Dendritic cell treated with granulocyte-macrophage colony-stimulating factor and Interleukin-4, amounts not matched to agents 40 ng/mL and 50 ng/mL, for 4 days (primary cell): ENCODE measurements around the gene ATG4B.

Experiments
- H3K27ac Mint-ChIP-seq: one replicate; pipeline ENCODE4 v1.8.0; 2022; ENCODE audit warnings: mild to moderate bottlenecking, mixed read lengths
- H3K27me3 Mint-ChIP-seq: one replicate; pipeline ENCODE4 v1.8.0; 2022; ENCODE audit warnings: mild to moderate bottlenecking, mixed read lengths
- H3K36me3 Mint-ChIP-seq: one replicate; pipeline ENCODE4 v1.8.0; 2022; ENCODE audit warnings: low read depth, mixed read lengths
- H3K4me1 Mint-ChIP-seq: one replicate; pipeline ENCODE4 v1.8.0; 2022; ENCODE audit warnings: low read depth, mixed read lengths
- H3K4me3 Mint-ChIP-seq: one replicate; pipeline ENCODE4 v1.8.0; 2022; ENCODE audit warnings: mild to moderate bottlenecking, moderate library complexity, mixed read lengths
- H3K9me3 Mint-ChIP-seq: one replicate; pipeline ENCODE4 v1.8.0; 2022; ENCODE audit warnings: mixed read lengths
- intact Hi-C: fragments of 100-400 bp; cut with micrococcal nuclease; formaldehyde crosslinking; loops from one replicate; pipeline ENCODE4 v1.15.0; 2022

ATG4B gene

DNA sequence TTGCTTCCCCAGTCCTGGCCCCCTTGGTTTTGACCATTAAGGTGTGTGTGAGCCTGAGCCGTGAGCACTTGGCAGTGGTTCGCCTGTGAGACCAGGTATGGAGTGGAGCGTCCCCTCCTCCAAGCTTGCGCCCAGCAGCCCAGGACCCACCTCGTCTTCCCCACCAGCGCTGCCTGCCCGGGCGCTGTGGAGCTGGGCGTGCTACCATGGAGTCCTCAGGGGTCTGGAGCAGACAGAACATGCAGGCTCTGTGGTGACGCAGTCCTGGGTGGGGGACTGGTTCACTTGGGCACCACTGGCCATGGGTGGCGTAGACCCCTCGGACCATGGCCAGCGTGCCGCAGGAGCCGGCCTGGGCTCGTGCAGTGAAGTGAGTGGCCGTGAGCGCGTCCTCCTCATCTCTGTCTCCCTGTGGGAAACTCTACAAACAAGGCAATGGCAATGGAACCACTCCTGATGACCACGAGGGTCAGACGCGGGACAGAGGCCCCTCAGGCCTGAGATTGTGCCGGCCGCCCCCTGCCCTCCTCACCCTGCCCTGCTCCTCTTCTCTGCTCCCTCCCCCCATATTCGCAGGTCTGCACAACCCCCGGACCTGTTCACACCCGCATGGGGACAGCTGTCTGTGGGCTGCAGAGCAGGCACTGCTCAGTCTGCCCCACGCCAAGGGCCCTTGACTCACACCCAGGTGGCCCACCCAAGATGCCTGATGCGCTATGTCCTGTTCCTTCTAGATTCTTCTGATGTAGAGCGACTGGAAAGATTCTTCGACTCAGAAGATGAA lies 34.2 kb downstream of the ATG4B start:
- no peak overlapping the region for H3K4me3 Mint-ChIP-seq
- no peak overlapping the region for H3K27ac Mint-ChIP-seq
- peaks cover 6% of the 10 kb centered on the region for H3K4me1 Mint-ChIP-seq
- peaks cover 99% of the 10 kb centered on the region for H3K36me3 Mint-ChIP-seq
- H3K27me3 Mint-ChIP-seq: no peaks in the 10 kb centered on the region
- no peaks in the 10 kb centered on the region for H3K9me3 Mint-ChIP-seq
- intact Hi-C loops: no loop called here

DNA sequence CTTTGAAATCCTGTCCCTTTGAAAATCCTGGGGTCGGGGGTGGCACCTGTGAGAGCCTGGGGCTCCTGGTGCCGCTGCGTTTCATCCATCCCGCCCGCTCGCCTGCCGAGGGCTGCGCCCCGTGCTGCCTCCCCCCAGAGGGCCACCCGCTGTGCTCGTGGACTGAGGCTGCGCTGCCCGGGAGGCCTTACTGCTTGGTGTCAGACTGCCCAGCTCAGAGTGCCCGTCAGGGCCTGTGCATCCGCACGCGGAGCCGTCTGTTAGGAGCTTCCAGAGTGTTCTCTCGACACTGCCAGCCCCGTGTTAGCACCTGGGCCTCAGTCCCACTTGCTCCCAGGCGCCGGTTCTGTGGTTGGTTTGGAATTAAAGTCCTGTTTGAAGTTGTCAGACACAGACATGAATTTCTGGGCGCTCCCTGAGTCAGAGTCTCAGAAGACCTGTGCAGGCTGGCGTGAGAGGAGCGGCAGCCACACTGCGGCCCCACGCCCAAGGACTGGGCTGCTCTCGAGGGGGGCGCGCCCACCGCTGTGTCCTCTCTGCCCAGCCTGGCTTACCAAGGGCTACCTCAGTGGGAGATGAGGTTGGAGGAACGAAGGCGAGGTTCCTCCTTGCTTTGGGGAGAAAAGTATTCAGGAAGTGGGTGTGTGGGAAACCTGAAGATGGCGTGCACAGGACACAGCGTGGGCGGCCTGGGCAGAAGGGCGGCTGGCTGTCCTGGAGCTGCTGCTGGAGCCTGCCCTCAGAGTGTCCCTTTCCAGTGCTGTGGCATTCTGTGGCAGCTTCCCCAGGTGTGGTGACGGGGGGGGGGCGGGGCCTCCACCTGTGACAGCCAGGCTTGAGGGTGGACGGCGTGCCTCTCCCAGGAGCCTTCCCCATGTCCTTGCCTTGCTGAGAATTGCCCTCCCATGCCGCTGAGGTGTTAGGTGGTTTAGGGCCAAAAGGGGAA lies 35.0 kb downstream of the ATG4B start:
- intact Hi-C loops: no loop called here
- H3K4me1 Mint-ChIP-seq: peaks cover 6% of the 10 kb centered on the region
- H3K4me3 Mint-ChIP-seq: no peak overlapping the region
- no peaks in the 10 kb centered on the region for H3K9me3 Mint-ChIP-seq
- peaks cover 99% of the 10 kb centered on the region for H3K36me3 Mint-ChIP-seq
- no peaks in the 10 kb centered on the region for H3K27me3 Mint-ChIP-seq
- H3K27ac Mint-ChIP-seq: no peak overlapping the region

DNA sequence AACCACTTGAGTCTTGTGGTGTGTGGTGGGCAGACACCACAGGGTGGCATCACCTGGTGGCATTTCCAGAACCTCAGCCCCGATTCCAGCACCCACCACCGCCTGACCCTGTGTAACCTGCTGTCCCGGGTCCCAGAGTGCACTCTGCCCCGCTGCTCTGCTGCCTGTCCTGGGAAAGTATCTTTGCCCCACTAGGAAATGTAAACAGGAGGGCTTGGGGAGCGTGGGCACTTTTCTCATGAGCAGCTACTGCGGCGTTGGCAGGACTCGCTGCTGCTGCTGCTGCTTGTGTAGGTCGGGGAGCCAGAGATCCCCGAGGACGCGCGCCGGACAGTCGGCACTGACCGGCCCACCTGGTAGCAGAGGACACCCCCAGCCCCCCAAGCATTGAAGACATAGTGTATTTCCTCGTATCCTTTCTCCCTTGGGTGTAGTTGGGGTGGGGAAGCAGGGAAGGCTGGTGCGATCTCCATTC lies 35.7 kb downstream of the ATG4B start:
- no peak overlapping the region for H3K27ac Mint-ChIP-seq
- H3K4me1 Mint-ChIP-seq: peaks cover 6% of the 10 kb centered on the region
- H3K36me3 Mint-ChIP-seq: peaks cover 99% of the 10 kb centered on the region
- H3K27me3 Mint-ChIP-seq: no peaks in the 10 kb centered on the region
- H3K4me3 Mint-ChIP-seq: no peak overlapping the region
- intact Hi-C loops: no loop called here
- H3K9me3 Mint-ChIP-seq: no peaks in the 10 kb centered on the region

DNA sequence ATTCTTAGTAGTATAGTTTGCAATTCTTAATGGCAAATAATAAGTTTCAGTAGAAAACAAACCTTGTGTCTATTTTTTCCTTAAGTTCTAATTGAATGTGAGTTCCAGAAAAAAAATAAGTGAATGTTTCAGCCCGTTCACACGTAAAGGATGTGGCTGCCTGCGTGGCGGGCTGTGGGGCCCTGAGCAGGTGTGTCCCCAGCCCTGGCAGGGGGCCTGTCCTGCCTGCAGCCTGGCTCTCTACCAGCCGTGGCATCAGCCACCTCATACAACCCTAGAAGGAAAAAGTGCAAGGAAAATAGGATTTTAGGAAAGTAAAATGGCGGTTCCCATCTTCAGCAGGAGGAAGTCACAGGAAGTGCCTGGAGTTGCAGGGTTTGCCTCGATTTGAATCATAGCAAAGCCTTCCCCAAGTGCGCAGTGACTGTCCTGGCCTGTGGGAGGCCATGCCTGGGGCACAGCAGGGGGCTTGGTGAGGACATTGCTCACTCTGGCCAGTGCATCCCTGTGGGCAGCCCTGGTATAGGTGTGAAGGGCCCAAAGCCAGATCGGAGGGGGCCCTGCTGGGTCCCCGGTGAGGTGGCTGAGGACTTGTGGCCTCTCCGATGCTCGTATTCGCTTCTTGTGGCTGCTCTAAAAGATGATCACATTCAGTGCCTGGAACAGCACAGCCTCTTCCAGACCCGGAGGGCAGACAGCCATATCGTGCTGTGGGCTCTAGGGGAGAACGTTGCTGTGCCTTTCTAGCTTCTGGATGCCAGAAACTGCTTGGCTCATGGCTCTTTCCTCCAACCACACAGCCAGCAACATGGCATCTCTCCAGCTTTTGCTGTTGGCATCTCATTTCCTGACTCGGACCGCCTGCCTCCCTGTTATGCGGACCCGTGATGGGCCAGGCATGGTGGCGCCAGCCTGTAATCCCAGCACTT lies 36.6 kb downstream of the ATG4B start:
- Mint-ChIP-seq H3K27ac (no peak overlapping the region), H3K4me3 (no peak overlapping the region), H3K27me3 (no peaks in the 10 kb centered on the region), H3K36me3 (peaks cover 99% of the 10 kb centered on the region), H3K9me3 (no peaks in the 10 kb centered on the region), H3K4me1 (peaks cover 6% of the 10 kb centered on the region)
- intact Hi-C loops: no loop called here

DNA sequence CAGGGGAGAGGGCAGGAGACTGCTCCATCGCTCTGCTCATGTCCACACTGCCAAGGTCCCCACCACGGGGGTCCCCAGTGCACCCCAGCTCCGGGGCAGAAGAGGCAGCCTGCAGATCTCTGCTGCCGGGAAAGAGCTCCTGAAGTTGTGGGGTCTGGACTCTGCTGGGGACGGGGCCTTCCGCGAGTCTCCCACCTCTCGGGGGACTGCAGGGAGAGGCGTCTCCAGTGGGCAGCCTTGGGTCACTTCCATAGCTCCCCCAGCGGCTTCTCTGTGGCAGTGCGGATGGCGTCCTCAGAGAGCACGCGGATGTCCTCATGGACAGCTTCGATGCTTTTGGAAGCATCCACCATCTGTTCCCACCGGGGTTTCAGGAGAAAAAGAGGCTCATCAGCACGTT lies 38.4 kb downstream of the ATG4B start:
- no peak overlapping the region for H3K4me3 Mint-ChIP-seq
- intact Hi-C loops: no loop called here

DNA sequence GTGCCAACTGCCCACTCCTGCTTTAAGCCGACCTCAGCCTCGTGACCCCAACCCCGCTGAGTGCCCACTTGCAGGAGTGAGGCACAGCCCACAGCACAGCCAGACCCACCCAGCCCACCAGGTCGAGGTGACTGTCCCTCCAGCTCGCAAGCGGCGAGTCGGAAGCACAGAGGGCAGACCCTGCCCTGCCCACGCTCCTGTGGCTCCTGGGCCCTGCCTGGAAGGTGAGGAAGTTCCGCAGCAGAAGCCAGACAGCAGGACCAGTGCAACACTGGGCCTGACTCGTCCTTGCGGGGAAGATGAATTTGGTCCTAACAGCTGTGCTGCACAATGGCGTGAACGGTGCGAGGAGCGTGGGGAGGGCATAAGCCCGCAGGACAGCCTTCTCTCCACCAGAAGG lies 39.2 kb downstream of the ATG4B start:
- no peak overlapping the region for H3K27ac Mint-ChIP-seq
- no peak overlapping the region for H3K4me3 Mint-ChIP-seq
- peaks cover 12% of the 10 kb centered on the region for H3K4me1 Mint-ChIP-seq
- peaks cover 99% of the 10 kb centered on the region for H3K36me3 Mint-ChIP-seq
- no peaks in the 10 kb centered on the region for H3K27me3 Mint-ChIP-seq
- intact Hi-C loops: no loop called here
- H3K9me3 Mint-ChIP-seq: no peaks in the 10 kb centered on the region

More for the DNA sequence above, 38.4 kb downstream of the ATG4B start:
- Mint-ChIP-seq H3K27me3 (no peaks in the 10 kb centered on the region), H3K36me3 (peaks cover 99% of the 10 kb centered on the region), H3K27ac (no peak overlapping the region), H3K9me3 (no peaks in the 10 kb centered on the region), H3K4me1 (peaks cover 11% of the 10 kb centered on the region)

DNA sequence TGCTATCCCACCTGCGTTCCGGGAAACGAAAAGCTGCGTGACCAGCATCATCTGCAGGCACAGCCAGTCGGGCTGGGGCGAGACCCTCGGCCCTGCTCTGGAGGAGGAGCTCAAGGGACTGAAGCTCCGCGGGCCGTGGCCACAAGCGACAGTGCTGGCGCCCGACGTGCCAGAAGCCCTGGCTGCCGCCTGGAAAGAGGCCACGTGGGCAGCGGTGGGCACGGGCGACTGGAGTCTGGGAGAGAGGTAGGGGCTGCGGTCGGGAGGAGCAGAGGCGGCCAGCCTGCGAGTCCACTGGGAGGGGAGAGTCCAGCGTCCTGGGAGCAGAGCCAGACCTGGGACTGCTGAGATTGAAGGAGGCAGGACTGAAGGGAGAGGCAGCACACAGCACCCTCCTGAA lies 39.9 kb downstream of the ATG4B start:
- H3K4me1 Mint-ChIP-seq: peaks cover 10% of the 10 kb centered on the region
- H3K27ac Mint-ChIP-seq: no peak overlapping the region
- intact Hi-C loops: no loop called here
- H3K9me3 Mint-ChIP-seq: no peaks in the 10 kb centered on the region
- H3K4me3 Mint-ChIP-seq: no peak overlapping the region
- H3K36me3 Mint-ChIP-seq: peaks cover 99% of the 10 kb centered on the region
- H3K27me3 Mint-ChIP-seq: no peaks in the 10 kb centered on the region

DNA sequence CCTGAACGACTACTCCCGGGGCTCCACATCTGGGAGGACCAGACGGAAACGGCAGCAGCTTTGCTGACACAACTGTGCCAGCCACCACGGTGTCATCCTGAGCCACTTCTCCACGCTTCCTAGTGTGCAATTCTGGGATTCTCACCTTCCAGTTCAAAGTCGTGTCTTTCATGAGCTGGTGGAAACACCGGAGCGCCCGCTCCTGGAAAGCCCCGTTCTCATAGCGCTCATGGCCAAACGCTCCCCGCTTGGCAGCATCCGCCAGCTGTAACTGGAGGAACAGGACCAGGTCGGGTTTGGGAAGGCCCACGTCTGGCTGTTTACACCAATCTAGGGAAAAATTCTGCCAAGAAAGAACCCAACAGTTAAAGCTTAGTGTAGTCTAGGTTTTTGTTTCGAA lies 40.8 kb downstream of the ATG4B start:
- H3K9me3 Mint-ChIP-seq: no peaks in the 10 kb centered on the region
- intact Hi-C loops: no loop called here

DNA sequence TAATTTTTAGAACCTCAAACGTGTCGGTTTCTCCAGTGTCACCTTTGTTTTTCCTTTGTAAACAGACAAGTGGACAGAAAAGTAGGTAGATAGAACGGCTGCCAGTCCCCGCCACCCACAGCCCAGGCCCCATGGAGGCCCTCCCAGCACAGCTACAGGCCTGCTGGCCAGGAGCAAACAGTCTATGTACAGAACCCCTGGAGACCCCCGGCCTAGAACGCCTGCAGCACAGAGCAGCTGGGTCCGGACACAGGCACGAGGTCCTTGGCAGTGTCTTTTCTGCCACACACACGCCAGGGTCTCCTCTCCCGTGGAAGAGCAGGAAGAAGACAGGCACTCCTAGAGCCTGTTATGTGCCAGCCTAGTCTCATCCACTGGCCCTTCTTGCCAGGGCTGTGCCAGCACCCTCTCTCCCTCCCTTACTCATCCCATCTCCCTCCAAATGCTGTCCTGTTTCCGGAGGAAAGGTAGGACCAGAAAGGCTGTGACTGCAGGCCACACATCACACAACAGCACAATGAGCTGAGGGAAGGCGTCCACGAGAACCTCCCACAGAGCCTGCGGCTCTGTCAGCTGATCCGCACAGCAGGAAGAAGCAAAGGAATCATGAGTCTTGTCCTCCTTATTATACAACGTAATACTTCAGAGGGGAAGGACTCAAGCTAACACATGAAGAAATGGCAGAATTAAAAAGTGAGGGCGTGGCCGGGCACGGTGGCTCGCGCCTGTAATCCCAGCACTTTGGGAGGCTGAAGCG lies 41.5 kb downstream of the ATG4B start:
- Mint-ChIP-seq H3K4me3 (no peak overlapping the region), H3K36me3 (peaks cover 88% of the 10 kb centered on the region), H3K27me3 (no peaks in the 10 kb centered on the region), H3K27ac (no peak overlapping the region), H3K4me1 (peaks cover 5% of the 10 kb centered on the region), H3K9me3 (no peaks in the 10 kb centered on the region)
- intact Hi-C loops: no loop called here

More for the DNA sequence above, 40.8 kb downstream of the ATG4B start:
- H3K27ac Mint-ChIP-seq: no peak overlapping the region
- H3K36me3 Mint-ChIP-seq: peaks cover 90% of the 10 kb centered on the region
- peaks cover 5% of the 10 kb centered on the region for H3K4me1 Mint-ChIP-seq
- H3K27me3 Mint-ChIP-seq: no peaks in the 10 kb centered on the region
- no peak overlapping the region for H3K4me3 Mint-ChIP-seq

DNA sequence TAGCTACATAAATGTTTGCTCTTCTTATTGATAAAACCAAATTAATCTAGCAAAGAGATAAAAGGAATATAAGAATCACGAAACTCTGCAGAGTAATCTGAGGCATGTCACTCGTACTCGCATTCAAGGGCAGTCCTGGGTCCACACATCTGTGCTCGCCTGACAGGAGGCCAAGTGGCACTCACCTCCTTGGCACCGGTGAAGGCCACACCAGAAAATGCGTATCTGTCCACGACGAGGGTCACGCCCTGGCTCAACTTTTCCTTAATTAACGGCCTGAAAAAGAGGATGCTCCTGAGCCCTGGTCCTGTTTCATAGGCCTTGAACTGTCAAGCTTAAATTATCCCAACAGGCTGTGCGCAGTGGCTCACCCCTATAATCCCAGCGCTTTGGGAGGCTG lies 42.6 kb downstream of the ATG4B start:
- Mint-ChIP-seq H3K27ac (no peak overlapping the region), H3K4me1 (peaks cover 5% of the 10 kb centered on the region), H3K27me3 (no peaks in the 10 kb centered on the region), H3K9me3 (no peaks in the 10 kb centered on the region), H3K4me3 (no peak overlapping the region), H3K36me3 (peaks cover 88% of the 10 kb centered on the region)
- intact Hi-C loops: no loop called here

DNA sequence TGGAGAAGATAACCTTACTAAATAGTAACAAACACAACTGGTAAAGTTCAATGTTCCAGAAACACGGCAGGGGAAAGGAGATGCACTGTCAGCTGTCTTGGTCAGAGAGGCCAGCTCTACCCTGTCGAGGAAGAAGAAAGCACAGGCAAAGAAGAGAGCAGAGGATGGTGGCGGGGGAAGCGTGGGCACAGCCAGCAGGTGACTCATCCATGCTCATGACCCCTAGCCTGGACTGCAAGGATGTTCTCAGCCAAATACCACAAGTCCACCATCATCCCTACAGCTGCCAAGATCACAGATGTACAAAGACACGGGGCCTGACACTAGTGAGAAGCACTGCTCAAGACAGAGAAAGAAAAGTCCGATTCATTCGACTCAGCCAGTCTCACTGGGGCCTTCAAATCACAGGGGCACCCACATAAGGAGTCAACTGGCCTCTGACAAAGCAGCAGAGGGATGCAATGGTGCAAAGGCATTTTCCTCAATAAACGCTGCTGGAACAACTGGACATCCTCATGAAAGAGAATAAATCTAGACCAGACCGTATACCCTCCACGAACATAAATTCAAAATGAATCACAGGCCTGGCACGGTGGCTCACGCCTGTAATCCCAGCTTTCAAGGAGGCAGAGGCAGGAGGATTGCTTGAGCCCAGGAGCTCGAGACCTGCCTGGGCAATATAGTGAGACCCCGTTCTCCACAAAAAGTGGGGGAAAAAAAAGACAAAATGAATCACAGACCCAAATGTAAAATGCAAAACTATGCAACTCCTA lies 43.5 kb downstream of the ATG4B start:
- H3K27me3 Mint-ChIP-seq: no peaks in the 10 kb centered on the region
- no peak overlapping the region for H3K4me3 Mint-ChIP-seq
- no peaks in the 10 kb centered on the region for H3K9me3 Mint-ChIP-seq
- H3K36me3 Mint-ChIP-seq: peaks cover 80% of the 10 kb centered on the region
- intact Hi-C loops: no loop called here
- peak overlapping the region; percentile 21 for H3K27ac Mint-ChIP-seq
- peaks cover 13% of the 10 kb centered on the region for H3K4me1 Mint-ChIP-seq

DNA sequence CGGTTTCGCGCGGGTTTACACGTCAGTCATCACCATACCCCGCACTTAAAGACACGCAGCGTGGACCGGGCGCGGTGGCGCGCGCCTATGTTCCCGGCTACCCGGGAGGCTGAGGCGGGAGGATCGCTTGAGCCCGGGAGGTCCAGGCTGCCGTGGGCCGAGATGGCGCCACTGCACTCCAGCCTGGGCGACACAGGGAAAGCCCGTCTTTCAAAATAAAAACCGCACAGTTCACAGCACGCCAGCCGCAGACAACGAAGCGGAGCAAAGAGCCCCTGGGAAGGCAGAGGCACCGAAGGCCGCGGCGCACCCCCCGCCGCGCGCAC lies 48.8 kb downstream of the ATG4B start:
- Mint-ChIP-seq H3K36me3 (peaks cover 62% of the 10 kb centered on the region), H3K4me1 (peaks cover 14% of the 10 kb centered on the region), H3K27ac (peak overlapping the region; percentile 93), H3K4me3 (peak overlapping the region; percentile 91), H3K27me3 (no peaks in the 10 kb centered on the region), H3K9me3 (no peaks in the 10 kb centered on the region)
- intact Hi-C loops: loop anchor here (1.0 to 5.0 kb wide), 4 partner anchors 15 to 179 kb away; partner anchors contain the start of genes ATG4B, D2HGDH, STK25 and THAP4
